GM12891 (cell line): ENCODE data around the gene C10orf95.

Experiments
- DNase-seq: peaks from one replicate; pipeline ENCODE4 v3.0.0; 2011; ENCODE audit warnings: low spot score; ENCODE audit not compliant: insufficient read length
- FAIRE-seq: peaks from 2 replicates; lab custom pipeline; 2011; peaks lifted over from hg19 to GRCh38; lab: Jason Lieb, UNC
- PAX5 ChIP-seq: IDR thresholded peaks from 2 replicates; pipeline ENCODE4 v1.6.1; 2011; ENCODE audit warnings: low read length, moderate library complexity, mild to moderate bottlenecking; ENCODE audit not compliant: insufficient read depth, severe bottlenecking
- POLR2A ChIP-seq: IDR thresholded peaks from 2 replicates; pipeline ENCODE4 v1.6.1; 2011; ENCODE audit warnings: low read depth, low read length, control low read depth
- POLR2AphosphoS5 ChIP-seq: IDR thresholded peaks from 2 replicates; pipeline ENCODE4 v1.6.1; 2011; ENCODE audit warnings: low read depth, low read length, control low read depth
- POU2F2 ChIP-seq: IDR thresholded peaks from 2 replicates; pipeline ENCODE4 v1.6.1; 2011; ENCODE audit warnings: low read depth, mild to moderate bottlenecking, control low read depth, low read length, moderate library complexity
- SPI1 ChIP-seq: IDR thresholded peaks from 2 replicates; pipeline ENCODE4 v1.6.1; 2011; ENCODE audit warnings: low read depth, low read length, control low read depth
- TAF1 ChIP-seq: IDR thresholded peaks from 2 replicates; pipeline ENCODE4 v1.6.1; 2011; ENCODE audit warnings: low read depth, low read length, control low read depth

C10orf95 gene

DNA sequence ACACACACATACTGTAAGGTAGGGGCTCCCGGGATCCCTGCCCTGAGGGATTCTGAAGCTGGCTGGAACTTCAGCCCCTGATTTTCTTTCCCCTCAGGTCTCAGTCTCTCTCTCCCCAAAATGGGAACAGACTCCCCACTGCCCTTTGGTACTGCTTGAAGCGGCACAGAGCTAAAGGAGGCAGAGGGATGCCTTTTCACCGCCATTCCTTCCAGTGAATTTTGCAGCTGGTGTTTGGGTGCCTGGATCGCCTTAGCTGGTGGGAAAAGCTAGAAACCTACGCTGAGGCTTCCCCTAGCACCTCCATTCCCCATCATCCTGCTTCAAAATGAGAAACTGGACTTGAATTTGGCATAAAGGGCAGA is 16.2 kb downstream of the C10orf95 start:
- DNase-seq (no peak), FAIRE-seq (no peak)
- TF ChIP-seq SPI1 (no peak), PAX5 (no peak), TAF1 (no peak), POU2F2 (no peak), POLR2AphosphoS5 (no peak; the same call in 1 of the 2 replicates), POLR2A (no peak)

DNA sequence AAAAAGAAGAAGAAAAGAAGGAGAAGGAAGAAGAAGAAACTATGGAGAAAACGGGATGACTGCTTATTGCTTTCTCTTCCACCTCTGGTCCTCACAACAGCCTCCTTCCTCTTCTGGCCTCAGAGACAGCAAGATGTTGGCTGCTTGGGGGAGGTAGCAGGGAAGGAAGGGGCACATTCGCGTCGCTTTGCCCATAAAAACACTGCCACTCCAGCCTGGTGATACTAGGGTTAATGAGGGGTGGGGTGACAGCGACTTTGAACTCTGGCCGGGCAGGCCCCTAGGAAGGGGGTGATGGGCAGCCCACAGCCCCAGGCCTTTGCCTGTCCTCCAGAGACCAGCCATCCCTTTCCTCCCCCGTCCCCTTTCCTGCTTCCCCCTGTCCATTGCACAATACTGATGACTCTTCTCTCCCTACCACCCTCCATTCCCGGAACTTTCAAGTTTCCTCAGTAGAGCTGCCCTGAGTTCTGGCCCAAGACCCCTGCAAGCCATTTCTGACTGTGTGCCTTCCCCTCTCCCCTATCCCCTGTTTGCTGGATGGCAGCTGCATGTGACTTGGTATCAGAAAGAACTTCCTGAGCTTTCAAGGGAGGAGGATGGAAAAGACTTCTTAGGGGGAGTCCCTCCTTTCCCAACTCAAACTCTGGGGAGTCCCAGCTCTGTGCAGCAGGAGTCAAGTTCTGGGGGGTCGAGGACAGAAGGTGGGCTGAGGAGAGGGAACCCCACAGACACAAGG is 16.8 kb downstream of the C10orf95 start:
- TF ChIP-seq POU2F2 = no peak
- TF ChIP-seq PAX5 = no peak
- no peak for TF ChIP-seq POLR2AphosphoS5
- TF ChIP-seq POLR2A = no peak
- TF ChIP-seq TAF1 = no peak
- FAIRE-seq (peak; percentile 41), DNase-seq (no peak)

DNA sequence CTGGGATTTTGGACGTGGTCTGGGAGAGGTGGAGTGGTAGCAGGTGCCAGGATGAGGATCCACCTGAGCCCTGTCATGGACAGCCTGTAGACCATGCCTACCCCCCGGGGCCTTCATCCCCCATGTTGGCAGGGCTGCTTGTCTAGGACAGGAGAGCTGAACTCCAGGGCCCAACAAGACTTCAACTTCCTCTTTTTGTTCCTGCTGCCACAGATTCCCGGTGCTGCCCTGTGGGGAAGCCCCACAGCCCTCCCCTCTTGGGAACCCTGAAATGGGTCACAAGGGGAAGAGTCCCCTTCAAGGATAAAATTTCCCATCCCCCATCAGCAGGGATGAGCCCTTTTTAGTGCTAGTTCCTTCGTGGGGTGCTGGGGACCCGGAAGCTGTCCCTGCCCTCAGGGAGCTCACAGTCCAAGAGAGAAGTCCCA is 17.7 kb downstream of the C10orf95 start:
- TF ChIP-seq POU2F2 (no peak), SPI1 (peak; percentile 61)
- DNase-seq (no peak), FAIRE-seq (no peak)

DNA sequence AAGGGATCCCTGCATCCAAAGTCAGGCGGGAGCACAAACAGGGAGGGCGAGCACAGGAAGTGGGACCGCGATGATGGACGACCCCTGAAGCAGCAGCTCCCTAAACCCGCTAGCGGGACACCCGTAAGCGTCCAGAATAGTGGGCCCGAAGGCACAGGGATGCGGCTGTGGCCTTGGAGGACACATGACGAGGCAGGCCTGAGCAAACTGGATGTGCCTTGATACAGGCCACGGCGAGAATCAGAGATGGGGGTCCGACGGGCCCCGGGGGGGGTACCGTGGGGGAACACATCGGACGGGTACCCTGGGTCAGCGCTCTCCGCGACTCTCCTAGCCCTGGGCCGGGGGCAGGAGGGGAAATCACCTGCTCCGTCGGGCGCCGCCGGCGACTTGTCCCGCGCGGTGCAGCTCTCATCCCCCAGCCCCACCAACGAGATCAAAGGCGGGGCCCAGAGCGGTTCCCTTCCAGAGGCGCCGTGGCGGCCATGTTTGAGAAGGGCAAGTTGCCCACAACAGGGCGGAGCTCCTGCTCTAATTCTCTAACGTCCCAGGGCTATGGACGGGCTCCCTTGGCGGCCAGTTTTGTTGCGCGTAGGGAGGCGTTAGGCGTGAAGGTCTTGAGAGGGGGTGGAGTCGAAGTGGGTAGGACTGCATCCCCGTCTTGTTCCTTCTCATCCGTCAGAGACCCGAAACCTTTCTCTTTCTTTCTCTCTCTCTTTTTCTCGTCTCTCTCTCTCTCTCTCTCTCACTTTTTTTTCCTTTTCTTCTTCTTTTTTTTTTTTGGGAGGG is 19.0 kb downstream of the C10orf95 start, which contains the start of gene CUEDC2:
Gene CUEDC2 (minus strand): TSS at position 413 of the 789 bp plus-strand sequence. CDS start 7,386 bp downstream, outside the sequence.
- TF ChIP-seq POLR2AphosphoS5 (peak; percentile 61; the same call in 1 of the 2 replicates), PAX5 (no peak), SPI1 (peak; percentile 42), POU2F2 (peak; percentile 58; the same call in 1 of the 2 replicates), POLR2A (peak; percentile 61), TAF1 (peak; percentile 72)
- DNase-seq = peak; percentile 90
- FAIRE-seq = peak; percentile 91

DNA sequence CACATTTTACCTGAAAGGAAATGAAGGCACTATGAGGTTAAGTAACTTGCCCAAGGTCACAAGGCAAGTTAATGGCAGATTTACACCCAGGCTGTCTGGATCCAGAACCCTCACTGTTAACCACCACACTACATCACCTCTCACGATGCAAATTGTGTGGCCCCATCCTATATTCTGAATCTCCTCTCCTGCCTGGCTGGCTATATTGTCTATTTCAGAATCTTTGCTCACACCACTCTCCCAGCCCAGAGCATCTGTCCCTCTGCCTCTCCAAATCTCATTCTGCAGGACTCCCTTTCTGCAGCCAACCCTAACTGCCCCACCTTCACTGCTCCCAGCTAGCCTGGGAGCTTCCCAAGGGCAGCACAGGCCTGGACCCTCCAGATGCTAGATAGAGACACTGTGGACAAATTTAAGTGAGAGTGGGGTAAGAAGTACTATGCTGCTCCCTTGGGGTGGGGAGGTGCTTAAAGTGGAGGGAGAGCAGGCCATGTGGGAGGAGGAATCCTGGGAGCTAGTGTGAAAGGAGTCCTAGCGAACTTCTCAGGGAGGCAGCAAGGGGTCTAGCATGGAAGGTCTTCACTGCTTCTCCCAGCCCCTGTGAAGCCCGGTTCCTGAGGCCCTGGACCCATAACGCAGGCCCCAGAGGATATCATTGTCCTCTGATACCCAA is 19.8 kb downstream of the C10orf95 start:
- TF ChIP-seq POU2F2 = peak; percentile 75; the same call in 1 of the 2 replicates
- TF ChIP-seq PAX5 = no peak
- TF ChIP-seq POLR2AphosphoS5 = 0 out of 2 replicates have a peak, but pooled peaks have one; percentile 24
- TF ChIP-seq SPI1 = no peak
- no peak for TF ChIP-seq TAF1
- no peak for TF ChIP-seq POLR2A
- FAIRE-seq (no peak), DNase-seq (no peak)

DNA sequence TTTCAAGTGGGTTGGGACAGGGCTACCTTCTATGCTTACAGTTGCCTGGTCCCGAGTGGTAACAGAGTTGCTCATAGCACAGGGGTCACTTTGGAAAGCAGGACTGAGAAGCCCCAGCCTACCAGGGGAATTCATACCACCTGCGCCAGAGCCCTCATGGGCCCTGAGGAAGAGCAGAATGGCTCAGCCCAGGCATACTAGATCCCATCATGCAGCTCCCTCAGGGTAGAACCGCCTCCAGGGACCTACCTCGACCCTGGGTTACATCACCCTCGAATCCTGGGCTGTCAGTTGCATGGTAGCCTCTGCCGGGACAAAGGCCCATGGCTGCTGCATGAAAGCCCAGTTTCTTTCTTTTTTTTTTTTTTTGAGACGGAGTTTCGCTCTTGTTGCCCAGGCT is 21.9 kb downstream of the C10orf95 start:
- TF ChIP-seq TAF1 (no peak), SPI1 (no peak), POU2F2 (no peak)
- FAIRE-seq (no peak), DNase-seq (no peak)

DNA sequence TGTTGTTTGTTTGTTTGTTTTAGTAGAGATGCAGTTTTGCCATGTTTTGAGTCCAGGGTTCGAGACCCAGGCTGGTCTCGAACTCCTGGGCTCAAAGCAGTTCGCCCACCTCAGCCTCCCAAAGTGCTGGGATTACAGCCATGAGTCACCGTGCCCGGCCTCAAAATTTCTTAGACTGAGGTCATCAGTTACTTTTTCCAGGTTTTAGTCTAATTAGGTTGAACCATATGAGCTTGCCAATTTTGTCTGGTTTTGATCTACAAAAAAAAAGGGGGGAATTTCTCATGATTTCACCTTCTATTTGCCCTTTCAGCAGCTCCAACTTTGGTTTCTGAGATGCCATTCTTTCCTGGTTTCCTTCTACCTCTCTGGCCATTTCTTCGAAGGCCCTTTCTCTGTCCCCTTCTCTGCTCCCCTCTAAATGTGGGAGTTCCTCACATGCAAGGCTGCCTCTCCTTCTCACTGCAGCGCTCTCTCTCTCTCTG is 24.5 kb downstream of the C10orf95 start:
- FAIRE-seq = no peak
- no peak for DNase-seq
- TF ChIP-seq PAX5 (no peak), POLR2A (no peak), POU2F2 (no peak), TAF1 (no peak)

DNA sequence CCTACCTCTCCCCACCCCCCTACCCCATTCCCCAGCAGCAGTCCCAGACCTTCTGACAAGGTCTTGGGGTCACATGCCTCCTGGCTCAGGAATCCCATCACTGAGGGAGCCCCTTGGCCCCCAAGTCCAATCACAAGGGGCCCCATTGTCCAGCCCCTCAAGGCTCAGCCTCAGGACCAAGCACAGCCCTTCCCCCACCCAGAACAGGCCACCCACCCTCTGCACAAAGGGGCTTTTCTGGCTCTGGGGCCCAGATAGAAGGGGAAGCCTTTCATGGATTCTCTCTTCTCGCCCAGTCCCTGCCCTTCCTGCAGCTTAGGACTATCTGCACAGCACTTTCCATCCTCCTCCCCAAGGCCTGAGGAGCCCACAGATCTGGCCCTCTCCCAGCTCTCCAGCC is 25.9 kb downstream of the C10orf95 start:
- no peak for FAIRE-seq
- no peak for DNase-seq
- TF ChIP-seq POLR2A = no peak
- TF ChIP-seq TAF1 = no peak

DNA sequence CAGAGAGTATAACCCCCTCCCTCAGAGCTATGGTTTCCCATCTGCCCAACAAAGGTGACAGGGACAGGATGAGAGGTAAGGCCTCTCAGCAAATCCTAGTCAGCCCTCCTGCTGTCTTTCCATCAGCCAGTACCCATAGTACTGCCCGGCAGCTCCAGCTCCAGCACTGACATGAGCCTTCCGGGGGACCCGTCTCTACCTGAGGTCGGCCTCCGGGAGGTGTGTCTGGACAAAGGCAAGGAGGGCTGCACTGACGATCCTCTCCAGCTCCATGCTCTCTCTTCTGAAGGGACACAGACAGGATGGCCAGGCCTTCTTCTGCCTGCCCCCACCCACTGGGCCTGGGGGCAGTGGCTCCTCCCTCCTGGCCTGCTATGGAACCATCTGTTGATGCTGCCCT is 26.4 kb downstream of the C10orf95 start:
- TF ChIP-seq POU2F2 (no peak), POLR2A (no peak), PAX5 (no peak), POLR2AphosphoS5 (no peak), SPI1 (no peak), TAF1 (no peak)
- DNase-seq (no peak), FAIRE-seq (no peak)

DNA sequence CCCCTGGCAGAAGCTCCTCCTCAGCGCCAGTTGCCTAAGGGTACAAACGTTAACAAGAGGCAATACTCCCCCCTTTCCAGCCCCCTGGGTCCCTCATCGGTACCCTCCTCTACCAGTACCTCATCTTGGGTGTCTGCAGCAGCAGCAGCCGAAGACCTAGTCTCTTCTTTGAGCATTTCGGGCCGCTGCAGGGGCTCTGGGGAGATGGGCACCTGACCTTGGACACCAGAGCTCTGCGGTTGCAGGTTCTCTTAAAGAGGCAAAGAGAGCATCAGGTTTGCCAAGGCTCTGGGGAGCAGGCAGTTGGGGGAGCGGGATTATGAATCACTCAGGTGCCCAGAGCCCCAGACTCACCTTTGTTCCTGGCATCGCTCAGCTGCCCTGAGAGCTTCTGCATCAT is 27.2 kb downstream of the C10orf95 start:
- DNase-seq = no peak
- FAIRE-seq = no peak
- TF ChIP-seq PAX5 (no peak), TAF1 (no peak), SPI1 (no peak), POLR2AphosphoS5 (no peak), POU2F2 (no peak), POLR2A (no peak)
